Measurements from ENCODE around the gene ZSCAN31.
"Not testable (repeated sequence)": the region's sequence is repeated elsewhere in the genome, so short reads cannot be mapped to it uniquely, and the experiment has no call there.

The ZSCAN31 gene

GRCh38 chr6:28312939-28313338, 23.0 kb downstream of the ZSCAN31 start:
- DNase-seq = no peak

GRCh38 chr6:28311139-28311823, 24.7 kb downstream of the ZSCAN31 start:
- DNase-seq = no peak

- not testable (repeated sequence) for DNase-seq
Measured at GRCh38 chr6:28306363-28306762, 29.6 kb downstream of the ZSCAN31 start.

GRCh38 chr6:28303570-28303969, 32.4 kb downstream of the ZSCAN31 start:
- no peak for DNase-seq

- DNase-seq = no peak
Measured at GRCh38 chr6:28296520-28297060, 39.4 kb downstream of the ZSCAN31 start.

GRCh38 chr6:28295326-28295725, 40.6 kb downstream of the ZSCAN31 start:
- DNase-seq = no peak

- no peak for DNase-seq
Measured at GRCh38 chr6:28291573-28291972, 44.4 kb downstream of the ZSCAN31 start.

GRCh38 chr6:28282926-28283325, 53.0 kb downstream of the ZSCAN31 start:
- no peak for DNase-seq

- peak; percentile 25 to 44 for DNase-seq
Measured at GRCh38 chr6:28281288-28282064, 54.5 kb downstream of the ZSCAN31 start, which contains the start of gene PGBD1. Gene PGBD1, plus strand, starts transcription at chr6:28281572. Its CDS starts 2,242 bp downstream, at chr6:28283814.

GRCh38 chr6:28280595-28281287, 55.2 kb downstream of the ZSCAN31 start:
- no peak for DNase-seq

GRCh38 chr6:28277746-28278145, 58.2 kb downstream of the ZSCAN31 start:
- no peak for DNase-seq

- no peak for DNase-seq
Measured at GRCh38 chr6:28274888-28275287, 61.1 kb downstream of the ZSCAN31 start.
